Adipose tissue (tissue), 3 donors: ENCODE data around the gene ANKS4B. TPM values are rescaled to one million over a fixed set of nuclear protein-coding genes. Genes with fewer than 3 reads are reported as not detected.
"Not testable (repeated sequence)": the region's sequence is repeated elsewhere in the genome, so short reads cannot be mapped to it uniquely, and the experiment has no call there.

Source experiments
- H3K27ac ChIP-seq: one replicate; pipeline ENCODE4 v1.5.1; 2013; ENCODE audit warnings: low read depth, low read length
- whole genome bisulfite sequencing, 3 donors: extraction: QIAGEN DNeasy Blood & Tissue Kit; methylation state at CpG; one replicate each; pipeline ENCODE4 v1.1.7; 2013; 5-methylcytosine and 5-hydroxymethylcytosine counted together
- polyA plus RNA-seq, 3 donors: library from polyadenylated mRNA; stranded (reverse); fragments of 200-250 nt; gene quantifications; one replicate each; pipeline ENCODE4 v1.2.3, GENCODE V29; 2013
- donor health status: healthy with polysubstance abuse.
- donor health status: Bipolar disorder and iron deficiency.
- donor health status: healthy.

Gene ANKS4B
- polyA plus RNA-seq, 3 donors: 0.08 TPM; not detected in 2

- WGBS, 3 donors: 71 to 72% (median 72%) methylated on average over 16 to 17 of the region's 17 CpGs
- no peak overlapping the region for H3K27ac ChIP-seq
Observed at GRCh38 chr16:21277045-21277926, 43.8 kb downstream of the ANKS4B start.

- WGBS, 3 donors: 1 to 2% (median 1%) methylated on average over 26 to 46 of the region's 46 CpGs
- no peak within 1 kb of the TSS for H3K27ac ChIP-seq
Observed at GRCh38 chr16:21277927-21278706, 44.6 kb downstream of the ANKS4B start, which contains the start of gene CRYM. CRYM (minus strand) TSS chr16:21278290; CDS start chr16:21278251, 39 bp downstream.

DNA sequence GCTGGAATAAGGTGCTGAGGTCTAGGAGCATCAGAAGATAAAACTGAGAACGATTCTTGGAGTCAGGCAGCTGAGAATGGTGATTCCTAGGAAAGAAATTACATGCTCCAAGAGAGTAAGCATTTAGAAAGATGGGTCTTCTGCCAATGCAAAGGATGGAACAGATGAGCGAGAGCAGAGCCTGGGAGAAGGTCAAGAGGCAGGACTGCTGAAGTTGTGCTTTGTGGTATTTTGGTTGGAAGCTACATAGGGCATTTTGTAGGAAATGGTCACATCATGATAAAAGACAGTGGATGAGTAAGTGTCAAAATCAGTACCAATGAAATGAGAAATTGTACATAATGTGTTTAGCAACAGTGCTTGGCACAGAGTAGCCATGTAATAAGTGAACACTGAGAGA lies 46.0 kb downstream of the ANKS4B start:
- H3K27ac ChIP-seq: no peak overlapping the region
- 67 to 81% (median 75%) methylated on average over 2 of the region's 2 CpGs for WGBS, 3 donors

- no peak overlapping the region for H3K27ac ChIP-seq
- whole genome bisulfite sequencing, 3 donors: 79 to 81% (median 80%) methylated on average over 7 of the region's 7 CpGs
Observed at GRCh38 chr16:21281698-21282389, 48.3 kb downstream of the ANKS4B start.

GRCh38 chr16:21283521-21284289 lies 50.2 kb downstream of the ANKS4B start:
- no peak overlapping the region for H3K27ac ChIP-seq
- WGBS, 3 donors: 2 to 4% (median 2%) methylated on average over 56 to 66 of the region's 67 CpGs

DNA sequence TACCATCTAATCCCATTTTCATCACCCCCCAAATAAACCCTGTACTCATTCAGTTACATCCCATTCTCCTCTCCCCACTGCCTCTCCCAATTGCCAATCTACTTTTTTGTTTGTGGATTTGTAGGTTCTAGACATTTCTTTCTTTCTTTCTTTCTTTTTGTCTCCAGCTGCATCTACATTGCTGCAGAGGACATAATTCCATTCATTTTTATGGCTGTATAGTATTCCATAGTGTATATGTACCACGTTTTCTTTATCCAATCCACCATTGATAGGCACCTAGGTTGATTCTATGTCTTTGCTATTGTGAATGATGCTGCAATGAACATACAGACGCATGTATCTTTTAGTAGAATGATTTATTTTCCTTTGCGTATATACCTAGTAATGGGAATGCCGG lies 50.9 kb downstream of the ANKS4B start:
- no peak overlapping the region for H3K27ac ChIP-seq
- WGBS, 3 donors: 83 to 86% (median 84%) methylated on average over 4 of the region's 4 CpGs

- H3K27ac ChIP-seq: no peak overlapping the region
- WGBS, 3 donors: 28 to 38% (median 32%) methylated on average over 1 of the region's 1 CpG
Observed at GRCh38 chr16:21285314-21285713, 51.8 kb downstream of the ANKS4B start.

DNA sequence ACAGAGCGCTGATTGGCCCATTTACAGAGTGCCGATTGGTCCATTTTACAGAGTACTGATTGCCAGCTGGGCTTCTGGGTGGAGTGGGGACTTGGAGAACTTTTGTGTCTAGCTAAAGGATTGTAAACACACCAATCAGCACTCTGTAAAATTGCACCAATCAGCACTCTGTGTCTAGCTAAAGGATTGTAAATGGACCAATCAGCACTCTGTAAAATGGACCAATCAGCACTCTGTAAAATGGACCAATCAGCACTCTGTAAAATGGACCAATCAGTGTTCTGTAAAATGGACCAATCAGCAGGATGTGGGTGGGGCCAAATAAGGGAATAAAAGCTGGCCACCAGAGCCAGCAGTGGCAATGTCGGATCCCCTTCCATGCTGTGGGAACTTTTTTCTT lies 56.3 kb downstream of the ANKS4B start:
- not testable (repeated sequence) for H3K27ac ChIP-seq
- 95 to 97% (median 96%) methylated on average over 3 of the region's 3 CpGs for WGBS, 3 donors

GRCh38 chr16:21300309-21301167 lies 67.0 kb downstream of the ANKS4B start:
- H3K27ac ChIP-seq: no peak overlapping the region
- WGBS, 3 donors: 0 to 1% (median 1%) methylated on average over 36 of the region's 36 CpGs

DNA sequence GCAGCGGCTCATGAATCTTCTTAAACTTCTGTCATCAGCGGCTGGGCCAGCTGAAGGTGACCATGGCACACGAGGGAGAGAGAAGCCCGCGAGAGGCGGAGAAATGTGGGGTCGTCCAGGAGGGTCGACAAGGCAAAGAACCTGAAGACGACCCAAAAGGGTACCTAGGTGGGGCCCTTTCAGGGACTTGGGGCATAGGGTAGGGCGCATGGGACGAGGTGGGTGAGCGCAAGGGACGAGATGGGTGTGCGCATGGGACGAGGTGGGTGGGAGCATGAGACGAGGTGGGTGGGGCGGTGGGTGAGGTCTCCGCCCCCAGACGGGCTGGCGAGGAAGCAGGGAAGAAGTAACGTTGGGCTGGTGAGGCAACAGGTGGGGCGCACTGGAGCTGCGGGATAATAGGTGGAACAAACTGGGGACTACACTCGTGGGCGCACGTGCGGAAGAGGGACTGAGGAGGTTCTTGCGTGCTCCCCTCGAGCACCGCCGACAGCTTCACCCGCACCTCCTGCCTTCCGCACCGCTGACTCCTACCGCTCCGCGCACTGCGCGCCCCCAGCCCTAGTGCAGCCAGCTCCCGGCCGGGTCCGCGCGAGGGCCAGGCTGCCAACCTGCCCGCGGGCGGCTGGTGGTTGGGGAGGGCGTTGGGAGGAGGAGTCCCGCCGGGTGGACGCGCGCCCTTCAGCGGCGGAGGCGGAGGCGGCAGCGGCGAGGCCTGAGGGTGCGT lies 67.8 kb downstream of the ANKS4B start:
- WGBS, 3 donors: 0 to 1% (median 0%) methylated on average over 48 to 60 of the region's 60 CpGs
- no peak overlapping the region for H3K27ac ChIP-seq

- no peak overlapping the region for H3K27ac ChIP-seq
- 1 to 5% (median 3%) methylated on average over 15 to 17 of the region's 17 CpGs for WGBS, 3 donors
Observed at GRCh38 chr16:21301895-21302291, 68.4 kb downstream of the ANKS4B start.

GRCh38 chr16:21302454-21302853 lies 69.0 kb downstream of the ANKS4B start:
- 39 to 65% (median 58%) methylated on average over 3 of the region's 3 CpGs for WGBS, 3 donors
- no peak overlapping the region for H3K27ac ChIP-seq

GRCh38 chr16:21302898-21303528 lies 69.5 kb downstream of the ANKS4B start:
- 62 to 80% (median 70%) methylated on average over 4 of the region's 4 CpGs for WGBS, 3 donors
- no peak overlapping the region for H3K27ac ChIP-seq
